GM18519 (cell line): ENCODE results near the gene SPEF1.
"Not testable (repeated sequence)": the region's sequence is repeated elsewhere in the genome, so short reads cannot be mapped to it uniquely, and the experiment has no call there.

Experiments used
- ATAC-seq: cut with Tn5 transposase; IDR thresholded peaks from one replicate; pipeline ENCODE4 v1.9.1; 2021; ENCODE audit warnings: mild to moderate bottlenecking, moderate library complexity; ENCODE audit not compliant: unreplicated experiment, low FRiP score

Gene SPEF1

DNA sequence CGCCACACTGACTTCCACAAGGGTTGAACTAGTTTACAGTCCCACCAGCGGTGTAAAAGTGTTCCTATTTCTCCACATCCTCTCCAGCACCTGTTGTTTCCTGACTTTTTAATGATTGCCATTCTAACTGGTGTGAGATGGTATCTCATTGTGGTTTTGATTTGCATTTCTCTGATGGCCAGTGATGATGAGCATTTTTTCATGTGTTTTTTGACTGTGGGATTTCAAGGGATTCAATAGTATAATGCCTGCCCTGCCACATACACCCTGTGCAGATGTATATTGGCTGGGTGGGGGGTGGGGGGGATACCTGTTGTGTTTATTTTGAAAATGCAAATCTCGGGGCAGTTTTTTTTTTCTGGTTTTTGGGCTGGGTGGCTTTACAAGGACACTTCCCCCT lies 12.9 kb upstream of the SPEF1 start:
- not testable (repeated sequence) for ATAC-seq

DNA sequence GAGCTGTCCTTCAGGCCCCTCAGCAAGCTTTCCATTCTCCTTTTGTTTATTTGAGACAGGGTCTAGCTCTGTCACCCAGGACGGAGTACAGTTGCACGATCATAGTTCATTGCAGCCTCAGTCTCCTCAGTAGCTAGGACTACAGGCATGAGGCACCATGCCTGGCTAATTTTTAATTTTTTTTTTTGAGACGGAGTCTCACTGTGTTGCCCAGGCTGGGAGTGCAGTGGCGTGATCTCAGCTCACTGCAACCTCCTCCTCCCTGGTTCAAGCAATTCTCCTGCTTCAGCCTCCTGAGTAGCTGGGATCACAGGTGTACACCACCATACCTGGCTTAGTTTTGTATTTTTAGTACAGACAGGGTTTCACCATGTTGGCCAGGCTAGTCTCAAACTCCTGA lies 8.0 kb upstream of the SPEF1 start:
- ATAC-seq = not testable (repeated sequence)

DNA sequence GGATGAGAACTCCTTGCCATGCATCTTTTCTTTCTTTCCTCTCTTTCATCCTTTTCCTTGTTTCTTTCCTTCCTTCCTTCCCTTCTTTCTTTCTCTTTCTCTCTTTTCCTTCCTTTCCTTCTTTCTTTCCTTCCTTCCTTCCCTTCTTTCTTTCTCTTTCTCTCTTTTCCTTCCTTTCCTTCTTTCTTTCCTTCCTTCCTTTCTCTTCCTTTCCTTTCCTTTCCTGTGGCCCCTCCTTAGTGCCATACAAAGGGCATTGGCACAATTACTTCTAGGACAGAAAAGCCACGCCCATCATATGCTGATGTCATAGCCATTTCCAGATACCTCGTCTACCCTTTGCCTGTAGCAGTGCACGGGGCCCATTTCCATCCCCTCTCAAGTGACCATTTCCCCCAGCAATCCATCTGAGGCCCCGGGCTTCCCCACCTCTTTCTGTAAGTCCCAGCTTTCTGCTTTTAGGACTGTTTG lies 7.5 kb upstream of the SPEF1 start:
- ATAC-seq = no peak

GRCh38 chr20:3787324-3788014 lies 6.2 kb upstream of the SPEF1 start:
- no peak for ATAC-seq

GRCh38 chr20:3786665-3787323 lies 5.5 kb upstream of the SPEF1 start, which contains the start of gene CENPB:
Gene CENPB, minus strand, starts transcription at chr20:3786740. Its CDS starts 257 bp downstream, at chr20:3786483.
- peak; percentile 56 for ATAC-seq

DNA sequence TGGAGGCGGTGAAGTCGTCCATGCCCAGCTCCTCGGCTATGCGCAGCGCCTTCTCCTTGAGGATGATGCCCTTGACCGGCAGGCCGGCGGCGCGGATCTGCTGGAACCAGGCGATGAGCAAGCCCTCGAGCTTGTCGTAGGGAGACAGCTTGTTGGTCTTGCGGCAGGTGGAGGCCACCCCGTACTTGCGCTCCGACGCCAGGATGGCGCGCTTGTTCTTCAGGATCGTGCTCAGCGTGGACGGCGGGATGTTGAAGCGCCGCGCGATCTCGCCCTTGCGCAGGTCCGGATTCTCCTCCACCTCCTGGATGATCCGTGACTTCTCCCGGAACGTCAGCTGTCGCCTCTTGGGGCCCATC lies 4.9 kb upstream of the SPEF1 start:
- peak; percentile 13 for ATAC-seq

DNA sequence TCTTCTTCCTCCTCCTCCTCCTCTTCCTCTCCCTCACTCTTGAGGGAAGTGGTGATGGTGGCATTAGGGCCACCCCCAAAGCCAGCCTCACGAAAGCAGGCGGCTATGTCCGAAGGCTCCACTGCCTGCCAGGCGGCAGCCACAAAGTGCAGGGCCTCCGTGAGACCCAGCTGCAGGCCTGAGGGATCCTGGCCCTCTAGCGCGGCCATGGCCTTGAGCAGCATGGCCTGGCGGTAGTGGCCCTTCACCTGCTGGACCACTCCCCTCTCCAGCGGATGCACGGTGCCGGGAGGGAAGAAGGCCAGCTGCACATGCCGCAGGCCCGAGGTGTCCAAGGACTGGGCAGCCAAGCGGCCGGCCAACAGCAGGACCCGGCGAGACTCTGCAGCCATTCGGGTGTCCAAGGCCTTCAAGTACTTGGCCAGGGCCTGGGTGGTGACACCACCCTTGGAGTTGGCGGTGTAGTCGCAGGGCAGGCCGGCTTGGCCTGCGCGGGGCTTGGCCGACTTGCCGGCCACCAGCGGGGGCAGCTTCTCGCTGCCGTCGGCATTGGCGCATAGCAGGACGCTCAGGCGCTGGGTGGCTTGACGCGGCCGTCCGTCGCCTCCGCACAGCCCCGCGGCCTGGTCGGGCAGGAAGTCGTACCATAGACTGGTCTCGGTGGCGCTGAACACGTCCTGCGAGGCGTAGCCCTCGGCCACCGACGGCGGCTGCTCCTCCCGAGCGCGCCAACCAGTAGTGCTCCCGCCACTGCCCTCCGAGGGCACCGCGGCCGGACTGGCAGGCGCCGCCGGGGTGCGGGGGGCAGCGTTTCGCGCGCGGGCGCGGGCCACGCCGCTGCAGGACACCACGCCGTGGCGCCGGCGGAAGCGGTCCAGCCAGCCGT lies 4.2 kb upstream of the SPEF1 start:
- ATAC-seq = no peak

- no peak for ATAC-seq
Measured at GRCh38 chr20:3784863-3785239, 3.6 kb upstream of the SPEF1 start.

GRCh38 chr20:3784216-3784853 lies 3.1 kb upstream of the SPEF1 start:
- ATAC-seq = no peak

- no peak for ATAC-seq
Measured at GRCh38 chr20:3783511-3784195, 2.4 kb upstream of the SPEF1 start.

DNA sequence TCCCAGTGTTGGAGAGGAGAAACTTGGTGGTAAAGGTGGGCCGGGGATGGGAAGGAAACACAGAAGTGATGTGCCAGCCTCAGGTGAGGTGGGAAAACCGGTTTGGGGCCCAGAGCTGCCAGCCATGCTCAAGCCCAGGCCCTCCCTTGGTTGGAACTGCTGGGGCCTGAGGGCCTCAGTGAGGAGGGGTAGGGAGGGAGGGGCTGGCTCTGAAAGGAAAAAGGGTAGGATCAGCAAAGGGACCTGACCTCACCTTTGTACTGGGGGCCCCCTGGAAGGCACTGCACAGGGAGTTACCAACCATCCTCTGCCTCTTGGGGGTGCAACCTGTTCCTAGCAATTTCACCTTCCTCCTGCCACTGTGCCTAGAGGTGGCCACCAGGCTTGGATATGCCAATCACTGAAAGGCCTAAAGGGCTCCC lies 1.8 kb upstream of the SPEF1 start:
- ATAC-seq = no peak

- ATAC-seq = no peak
Measured at GRCh38 chr20:3782597-3782996, 1.3 kb upstream of the SPEF1 start.

DNA sequence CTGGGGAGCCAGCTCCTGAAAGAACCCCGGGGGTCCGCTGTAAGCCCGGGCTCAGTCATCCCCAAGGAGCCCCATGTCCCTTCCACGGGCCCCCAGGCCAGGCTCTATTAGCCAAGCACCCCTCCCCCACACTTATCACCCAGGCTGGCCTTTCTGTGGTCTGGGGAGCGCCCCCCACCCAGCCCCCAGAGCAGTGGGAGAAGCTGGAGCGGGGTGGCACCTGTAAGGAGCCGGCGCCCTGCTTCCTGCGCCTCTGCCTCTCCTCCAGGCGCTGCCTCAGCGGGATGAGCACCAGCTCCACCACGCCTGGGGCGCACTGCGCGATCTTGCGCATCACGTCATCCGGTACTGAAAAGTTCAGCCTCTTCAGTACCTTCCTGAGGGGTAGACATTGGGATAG lies 2.3 kb downstream of the SPEF1 start:
- no peak for ATAC-seq

DNA sequence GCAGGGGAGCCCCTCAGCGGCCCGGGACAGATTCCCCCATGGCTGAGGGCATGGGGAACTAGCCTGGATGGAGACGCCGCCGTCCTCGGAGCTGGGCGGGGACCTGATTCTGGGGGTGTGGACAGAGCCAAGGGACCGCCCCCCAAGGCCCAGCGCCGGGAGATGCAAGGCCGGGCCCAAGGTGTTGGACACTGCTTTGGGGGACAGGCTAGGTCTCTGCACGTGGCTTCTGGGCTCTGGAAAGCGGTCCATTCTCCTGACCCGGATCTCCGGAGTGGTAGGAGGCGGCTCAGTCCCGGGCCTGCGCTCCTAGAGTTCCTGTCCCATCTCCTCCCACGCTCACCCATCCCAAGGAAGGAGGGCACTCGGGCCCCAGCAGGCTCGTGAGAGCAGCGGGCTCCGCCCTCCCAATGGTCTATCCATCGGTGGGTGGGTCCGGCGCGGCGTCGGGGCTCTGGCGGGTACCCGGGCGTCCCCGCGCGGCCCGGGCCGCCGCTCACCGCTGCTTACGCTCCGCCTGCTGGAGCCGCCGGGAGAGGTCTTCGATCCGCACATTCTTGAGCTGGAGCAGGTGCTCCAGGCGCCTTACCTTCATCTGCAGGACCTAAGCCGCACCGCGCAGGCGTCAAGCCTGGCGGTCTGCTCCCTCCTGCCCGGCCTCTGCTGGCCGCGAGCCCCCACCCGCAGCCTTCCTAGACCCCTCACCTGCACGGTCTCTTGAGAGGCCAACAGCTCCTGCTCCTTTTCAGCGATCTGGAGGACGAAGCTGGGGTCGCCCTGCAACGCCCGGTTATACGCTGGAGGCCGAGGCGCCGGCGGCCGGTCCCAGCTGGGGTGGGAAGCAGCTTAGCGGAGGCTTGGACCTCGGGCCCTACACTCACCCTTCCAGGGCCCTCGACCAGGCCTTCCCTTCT lies 3.3 kb downstream of the SPEF1 start:
- ATAC-seq = no peak

GRCh38 chr20:3777381-3777715 lies 3.9 kb downstream of the SPEF1 start:
- no peak for ATAC-seq

- ATAC-seq = no peak
Measured at GRCh38 chr20:3775457-3776108, 5.7 kb downstream of the SPEF1 start.

DNA sequence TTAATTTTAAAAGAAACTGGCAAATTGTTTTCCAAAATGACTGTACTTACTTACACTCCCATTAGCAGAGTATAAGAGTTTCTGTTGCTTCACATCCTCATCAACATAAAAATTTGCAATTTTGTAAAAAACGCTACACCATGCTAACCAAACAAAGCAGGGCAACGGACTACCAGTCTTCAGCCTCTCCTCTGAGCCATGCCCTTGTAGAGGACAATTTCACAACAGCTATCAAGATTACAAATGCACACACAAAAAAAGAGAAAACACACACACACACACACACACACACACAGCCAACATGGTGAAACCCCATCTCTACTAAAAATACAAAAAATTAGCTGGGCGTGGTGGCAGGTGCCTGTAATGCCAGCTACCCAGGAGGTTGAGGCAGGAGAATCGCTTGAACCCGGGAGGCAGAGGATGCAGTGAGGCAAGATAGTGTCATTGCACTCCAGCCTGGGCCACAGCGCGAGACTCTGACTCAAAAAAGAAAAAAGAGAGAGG lies 9.6 kb downstream of the SPEF1 start:
- ATAC-seq = no peak

DNA sequence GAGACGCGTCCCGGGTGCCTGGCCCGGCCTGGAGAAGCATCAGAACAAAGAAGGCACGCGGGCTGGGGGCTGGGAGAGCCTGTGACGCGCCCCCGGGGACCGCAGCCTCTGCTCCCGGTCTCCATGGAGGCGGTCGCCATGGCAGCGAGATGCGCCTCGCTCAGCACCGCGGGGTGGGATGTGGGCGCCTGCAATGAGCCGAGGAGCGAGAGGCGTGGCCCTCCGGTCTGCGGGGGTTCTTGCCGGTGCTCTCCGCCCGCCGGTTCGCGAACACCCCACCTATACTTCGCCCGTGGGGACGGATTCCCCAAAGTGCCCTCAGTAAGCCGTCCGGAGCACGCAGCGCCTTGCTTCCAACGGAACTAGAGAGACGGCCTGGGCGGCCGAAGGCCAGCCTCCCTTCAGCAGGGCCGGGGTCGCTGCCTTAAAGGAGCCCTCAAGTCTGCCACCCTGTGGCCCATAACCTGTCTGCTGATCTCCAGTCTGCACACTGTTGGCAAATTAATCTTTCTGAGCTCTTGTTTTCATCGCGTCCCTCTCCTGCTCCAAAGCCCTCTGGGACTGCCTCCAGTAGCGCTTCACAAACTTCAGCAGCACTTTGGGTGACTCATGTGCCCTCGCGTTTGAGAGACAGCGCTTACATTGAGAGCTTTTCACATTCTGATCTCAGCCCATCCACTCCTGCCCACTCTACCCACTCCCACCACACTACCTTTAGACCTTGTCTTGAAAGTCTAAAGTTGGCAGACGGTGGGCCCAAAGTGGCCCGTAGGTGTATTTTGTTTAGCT lies 12.7 kb downstream of the SPEF1 start:
- no peak for ATAC-seq
